ENCODE results near the gene MYO7A.

DNA sequence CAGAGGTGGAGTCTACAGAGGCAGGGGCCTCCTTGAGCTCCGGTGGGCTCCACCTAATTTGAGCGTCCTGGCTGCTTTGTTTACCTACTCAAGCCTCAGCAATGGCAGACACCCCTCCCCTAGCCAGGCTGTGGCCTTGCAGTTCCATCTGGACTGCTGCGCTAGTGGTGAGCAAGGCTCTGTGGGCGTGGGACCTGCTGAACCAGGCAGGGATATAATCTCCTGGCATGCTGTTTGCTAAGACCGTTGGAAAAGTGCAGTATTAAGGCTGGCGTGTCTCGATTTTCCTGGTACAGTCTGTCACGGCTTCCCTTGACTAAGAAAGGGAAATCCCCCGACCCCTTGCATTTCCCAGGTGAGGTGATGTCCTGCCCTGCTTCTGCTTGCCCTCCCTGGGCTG, 95.8 kb downstream of the MYO7A start:
- TF ChIP-seq CTCF (conservative IDR thresholded peaks at IDR 0.05; ENCODE audit: low read length) (no peak), EZH2phosphoT487 (IDR thresholded peaks at IDR 0.05; ENCODE audit: borderline replicate concordance) (no peak)

All from Loucy (cell line).